RKO (cell line): Measurements from ENCODE around the gene CGNL1.

Experiments used
- DNase-seq: peaks from one replicate; pipeline ENCODE4 v3.0.0-alpha.2; 2016; ENCODE audit warnings: low spot score

CGNL1 gene

DNA sequence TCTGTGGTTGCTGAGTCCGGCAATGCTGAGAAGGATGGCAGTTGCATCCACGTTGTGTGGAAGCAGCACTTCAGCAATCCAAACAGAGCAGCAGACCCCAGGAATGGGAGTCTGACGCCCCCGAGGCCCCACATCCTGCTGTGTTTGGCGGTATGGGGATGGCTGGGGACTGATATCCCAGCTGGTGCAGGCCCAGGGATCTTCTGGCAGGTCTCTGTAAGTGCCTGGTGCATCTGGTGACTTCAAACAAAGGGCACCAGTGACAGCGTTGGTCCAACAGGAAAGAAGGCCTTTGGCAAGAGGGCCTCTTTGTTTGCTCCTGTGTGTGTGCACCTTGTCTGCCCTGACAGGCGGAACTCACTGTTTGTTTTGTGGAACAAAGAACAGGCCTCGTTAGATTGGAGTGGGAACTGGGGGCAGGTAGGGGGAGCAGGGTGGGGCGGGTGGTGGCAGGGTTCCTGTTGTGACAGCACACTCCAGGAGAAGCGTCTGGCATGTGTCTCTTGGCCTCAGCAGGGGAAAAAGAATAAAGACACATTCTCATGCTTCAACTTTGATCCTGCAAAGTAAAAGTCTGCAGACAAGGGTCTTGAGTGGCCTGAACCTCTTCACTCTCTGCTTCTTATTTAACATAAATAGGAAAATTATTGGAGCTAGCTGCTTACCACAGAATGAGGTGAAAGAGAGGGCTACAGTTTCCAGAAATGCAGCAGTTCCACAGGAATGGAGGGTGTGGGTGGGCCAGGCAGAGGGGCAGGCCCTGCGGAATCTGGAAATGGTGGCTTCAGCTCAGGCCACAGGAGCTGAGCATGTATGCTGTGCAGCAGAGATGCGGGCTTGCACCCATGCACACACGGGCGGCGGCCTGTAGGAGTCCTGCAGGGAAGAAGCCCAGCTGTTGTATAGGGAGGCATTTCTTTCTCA, 120.9 kb downstream of the CGNL1 start:
- no peak for DNase-seq

DNA sequence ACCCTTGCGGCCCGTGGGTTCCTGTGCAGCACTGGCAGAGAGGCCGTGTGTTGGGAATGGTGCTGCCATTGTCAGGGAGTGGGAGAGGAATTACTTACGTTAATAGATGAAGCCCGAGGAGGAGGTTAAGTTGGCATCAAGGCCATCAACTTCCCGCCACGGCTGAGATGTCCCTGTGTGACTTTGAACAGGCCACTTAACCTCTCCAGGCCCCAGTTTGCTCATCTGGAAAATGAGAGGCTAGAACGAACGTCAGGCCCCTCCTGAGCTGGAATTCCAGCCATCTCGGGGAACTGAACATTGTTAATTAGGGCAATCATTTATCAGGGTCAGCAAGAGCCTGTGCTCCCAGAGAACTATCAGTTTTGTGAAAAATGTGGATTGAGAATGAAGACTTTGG, 124.0 kb downstream of the CGNL1 start:
- no peak for DNase-seq

DNA sequence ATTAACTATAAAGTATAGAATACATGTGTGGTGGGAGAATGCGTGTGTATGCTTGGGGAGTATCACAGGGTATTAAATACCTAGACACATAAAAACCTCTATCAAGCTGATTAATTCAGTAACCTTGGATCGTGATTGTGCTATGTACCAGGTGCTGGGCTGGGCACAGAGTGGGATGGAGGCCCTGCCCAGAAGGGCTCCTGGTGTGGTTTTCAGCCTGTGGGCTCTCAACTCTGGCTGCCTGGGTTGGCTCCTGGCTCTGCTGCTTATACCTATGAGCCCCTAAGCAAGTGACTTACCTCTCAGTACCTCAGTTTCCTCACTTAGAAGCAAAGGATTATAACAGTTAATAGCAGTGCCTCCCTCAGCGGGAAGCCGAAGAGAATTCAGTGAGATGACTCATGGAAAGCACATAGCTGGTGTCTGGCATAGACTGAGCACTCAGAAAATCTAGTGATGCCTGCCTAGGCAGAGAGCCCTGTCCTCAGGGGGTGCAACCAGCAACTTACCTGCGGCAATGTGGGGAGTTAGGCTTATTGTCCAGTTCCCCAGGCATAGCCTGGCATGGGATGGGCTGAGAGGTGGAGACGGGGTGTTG, 124.8 kb downstream of the CGNL1 start:
- DNase-seq = peak; percentile 14

DNA sequence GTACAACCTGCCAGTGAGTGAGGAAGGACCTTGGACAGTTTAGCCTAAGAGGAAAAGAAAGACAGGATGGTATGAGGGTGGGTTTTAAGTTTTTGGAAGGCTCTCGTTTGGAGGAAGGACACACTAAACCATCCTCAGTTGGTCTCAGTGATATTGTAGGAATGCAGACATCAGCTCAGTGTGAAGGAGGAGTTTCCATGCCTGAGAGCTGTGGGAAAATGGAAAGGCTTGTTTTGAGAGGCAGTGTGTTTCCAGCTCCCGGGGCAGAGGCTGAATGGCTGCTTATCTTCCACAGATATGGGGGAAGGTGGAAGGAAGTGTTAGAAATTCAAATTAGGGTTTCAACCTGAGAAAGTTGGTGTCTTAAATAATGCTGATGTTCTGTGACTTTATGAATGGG, 125.8 kb downstream of the CGNL1 start:
- no peak for DNase-seq

GRCh38 chr15:57503051-57503702, 126.9 kb downstream of the CGNL1 start:
- DNase-seq = no peak

- DNase-seq = no peak
Observed at GRCh38 chr15:57503911-57504598, 127.8 kb downstream of the CGNL1 start.

DNA sequence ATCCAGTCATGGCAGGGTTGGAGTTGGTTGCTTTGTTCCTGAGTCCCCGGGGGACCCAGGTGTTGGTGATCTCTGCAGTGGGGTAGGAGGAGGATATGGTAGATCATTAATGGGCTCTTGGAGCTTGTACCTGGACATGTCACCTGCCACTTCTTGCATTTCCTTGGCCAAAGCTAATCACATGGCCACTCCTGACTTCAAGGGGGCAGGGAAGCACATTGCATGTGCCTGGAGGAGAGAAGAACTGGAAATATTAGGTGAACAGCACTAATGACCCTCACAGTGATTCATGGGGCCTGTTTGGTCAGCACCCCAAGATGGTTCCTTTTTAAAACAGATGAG, 128.3 kb downstream of the CGNL1 start:
- no peak for DNase-seq

GRCh38 chr15:57505056-57505715, 128.9 kb downstream of the CGNL1 start:
- no peak for DNase-seq

DNA sequence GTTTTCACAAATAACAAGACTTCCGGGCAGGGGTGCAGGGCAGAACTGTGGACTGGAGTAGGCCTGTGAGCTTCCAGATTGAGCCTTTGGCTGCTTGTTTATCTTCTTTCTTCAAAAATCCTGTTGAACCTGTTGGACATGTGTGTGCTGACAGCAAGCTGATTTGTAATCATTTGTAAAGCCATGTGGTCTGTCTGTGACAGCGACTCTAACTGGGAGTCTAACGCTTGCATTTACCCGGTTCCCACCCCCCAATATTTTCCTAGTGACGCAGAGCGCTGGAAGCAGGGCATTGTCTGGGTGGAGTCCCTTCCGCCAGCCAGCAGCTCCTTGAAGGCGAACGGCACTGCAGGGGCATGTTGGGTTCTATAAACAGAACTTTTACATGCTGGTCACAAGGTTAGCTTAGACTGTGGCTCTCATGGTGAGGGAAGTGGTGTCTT, 129.7 kb downstream of the CGNL1 start:
- no peak for DNase-seq

- no peak for DNase-seq
Observed at GRCh38 chr15:57506422-57506821, 130.1 kb downstream of the CGNL1 start.

DNA sequence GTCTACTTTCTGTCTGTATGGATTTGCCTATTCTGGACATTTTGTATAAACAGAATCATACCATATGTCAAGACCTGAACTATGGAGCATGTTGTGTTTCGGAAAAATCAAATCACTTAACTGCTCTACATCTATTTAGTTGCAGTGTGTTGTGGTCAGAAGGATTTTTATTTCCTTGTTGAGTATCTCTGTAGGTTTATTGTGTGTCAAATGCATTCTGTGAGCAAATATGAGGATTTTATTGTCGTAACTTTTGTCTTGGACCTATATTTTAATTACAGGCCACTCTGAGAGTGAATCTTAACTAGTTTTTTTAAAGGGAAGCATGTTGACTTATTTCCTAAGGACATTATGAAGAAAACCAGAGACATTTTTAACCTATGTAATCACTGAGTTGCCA, 130.8 kb downstream of the CGNL1 start:
- DNase-seq = no peak

DNA sequence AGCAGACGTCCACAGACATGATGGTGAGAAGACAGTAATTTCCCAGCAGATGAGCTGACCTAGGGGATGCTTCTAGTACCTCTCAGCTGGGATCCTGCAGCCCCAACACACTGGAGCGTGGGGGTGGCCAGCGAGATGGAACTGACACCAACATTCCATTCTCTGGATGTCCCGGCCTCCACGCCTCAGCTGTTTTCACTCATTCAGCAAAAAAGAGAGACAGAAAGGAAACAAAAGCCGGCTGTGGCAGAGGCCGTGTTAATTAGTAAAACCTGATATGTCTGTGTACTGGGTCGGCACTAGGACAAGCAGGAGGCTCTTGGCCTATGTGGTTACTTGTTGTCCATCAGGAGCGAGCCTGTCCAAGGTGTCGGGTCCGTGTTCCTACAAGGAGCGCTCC, 132.8 kb downstream of the CGNL1 start:
- DNase-seq = no peak

DNA sequence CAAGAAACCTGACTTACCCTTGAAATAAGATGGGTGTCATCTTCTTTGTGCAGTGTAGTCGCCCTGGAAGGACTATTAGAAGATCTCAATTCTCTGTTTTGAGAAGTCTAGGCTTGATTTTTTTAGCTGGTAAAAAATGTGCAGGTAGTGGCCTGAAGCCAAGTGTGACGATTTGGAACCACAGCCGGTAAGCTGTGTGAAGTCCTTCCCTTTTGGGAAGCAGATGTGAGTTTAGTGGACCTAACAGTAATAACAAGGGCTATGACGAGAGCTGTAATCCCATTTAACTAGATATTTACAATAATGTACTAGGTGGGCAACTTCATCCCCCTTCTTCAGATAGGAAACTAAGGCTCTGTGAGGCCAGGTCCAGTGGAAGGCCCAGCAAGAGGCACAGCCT, 133.7 kb downstream of the CGNL1 start:
- no peak for DNase-seq

GRCh38 chr15:57510647-57511046, 134.3 kb downstream of the CGNL1 start:
- no peak for DNase-seq

DNA sequence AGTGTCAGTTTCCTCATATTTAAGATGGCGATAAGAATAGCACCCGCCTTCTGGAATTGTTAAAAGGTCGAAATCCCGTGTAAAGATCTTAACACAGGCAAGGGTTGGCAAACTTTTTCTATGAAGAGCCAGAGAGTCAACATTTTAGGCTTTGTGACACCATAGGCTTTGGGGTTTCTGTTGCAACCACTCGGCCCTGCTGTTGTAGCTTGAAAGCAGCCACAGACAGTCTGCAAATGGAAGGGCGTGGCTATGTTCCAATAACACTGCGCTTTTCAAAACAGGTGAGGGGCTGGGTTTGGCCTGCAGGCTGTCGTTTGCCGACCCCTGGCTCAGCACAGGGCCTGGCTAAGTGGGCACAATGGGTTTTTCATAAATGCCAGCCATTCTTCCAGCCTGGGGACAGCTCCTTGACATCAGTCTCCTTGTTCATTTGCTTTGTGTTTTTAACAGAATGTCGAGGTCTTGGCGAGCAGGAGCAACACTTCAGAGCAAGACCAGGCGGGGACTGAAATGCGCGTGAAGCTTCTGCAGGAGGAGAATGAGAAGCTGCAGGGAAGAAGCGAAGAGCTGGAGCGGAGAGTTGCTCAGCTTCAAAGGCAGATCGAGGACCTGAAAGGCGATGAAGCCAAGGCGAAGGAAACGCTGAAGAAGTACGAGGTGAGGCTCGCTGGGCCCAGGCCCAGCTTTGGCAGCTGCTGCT, 140.2 kb downstream of the CGNL1 start:
- no peak for DNase-seq

DNA sequence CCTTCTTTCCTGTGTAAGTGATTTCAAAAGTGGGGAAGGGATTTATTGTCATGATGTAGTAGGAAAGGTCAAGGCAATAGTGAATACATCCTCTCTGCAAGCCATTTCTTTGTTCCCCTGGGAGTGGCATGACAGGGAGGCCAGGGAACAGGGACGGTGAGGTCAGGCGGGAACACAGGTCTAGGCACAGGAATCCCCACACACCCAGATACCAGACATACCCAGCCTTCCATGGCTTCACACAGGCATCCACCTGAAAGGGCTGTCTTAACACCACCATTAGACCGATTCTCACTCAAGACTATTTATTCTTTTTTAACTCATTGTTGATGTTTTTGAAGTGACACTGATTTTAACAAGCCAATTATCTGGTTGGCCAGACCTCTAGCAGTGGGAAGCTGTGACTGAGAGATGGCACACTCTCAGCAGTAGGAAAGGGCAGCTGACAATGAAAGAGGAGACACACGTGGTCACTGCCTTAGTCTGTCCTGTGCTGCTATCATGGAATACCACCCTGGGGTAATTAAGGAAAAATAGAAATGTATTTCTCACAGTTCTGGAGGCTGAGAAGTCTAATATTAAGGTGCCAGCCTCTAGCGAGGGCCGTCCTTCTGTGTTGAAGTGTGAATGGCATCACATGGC, 140.8 kb downstream of the CGNL1 start:
- no peak for DNase-seq

DNA sequence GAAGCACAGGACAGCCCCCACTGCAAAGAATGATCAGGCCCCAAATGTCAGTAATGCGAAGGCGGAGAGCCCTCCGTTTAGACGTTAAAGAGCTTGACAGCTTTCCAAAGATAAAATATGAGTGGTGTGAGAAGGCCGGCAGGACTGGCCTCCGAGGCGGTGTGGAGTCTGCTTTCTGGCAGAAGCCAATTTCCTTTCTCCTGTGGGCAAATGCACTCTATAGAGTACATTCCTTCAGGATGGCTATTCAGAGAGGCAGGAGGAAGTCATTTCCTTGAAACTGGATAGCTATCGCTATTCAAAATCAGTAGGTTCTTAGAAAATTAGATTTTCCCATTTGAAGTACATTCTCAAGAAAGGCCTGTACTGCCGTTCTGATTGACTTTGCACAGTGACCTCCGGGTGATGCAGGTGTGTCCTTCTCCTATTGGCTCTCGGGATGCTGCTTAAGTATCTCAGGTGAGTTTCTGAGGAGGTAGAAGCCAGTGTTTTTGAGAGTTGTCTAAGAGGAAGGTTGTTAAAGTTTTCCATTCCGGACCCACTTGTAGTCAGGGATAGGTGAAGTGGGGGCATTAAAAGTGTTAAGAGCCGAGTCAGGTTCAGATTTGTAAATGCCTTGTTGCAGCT, 142.6 kb downstream of the CGNL1 start:
- no peak for DNase-seq

GRCh38 chr15:57519806-57520205, 143.5 kb downstream of the CGNL1 start:
- no peak for DNase-seq

DNA sequence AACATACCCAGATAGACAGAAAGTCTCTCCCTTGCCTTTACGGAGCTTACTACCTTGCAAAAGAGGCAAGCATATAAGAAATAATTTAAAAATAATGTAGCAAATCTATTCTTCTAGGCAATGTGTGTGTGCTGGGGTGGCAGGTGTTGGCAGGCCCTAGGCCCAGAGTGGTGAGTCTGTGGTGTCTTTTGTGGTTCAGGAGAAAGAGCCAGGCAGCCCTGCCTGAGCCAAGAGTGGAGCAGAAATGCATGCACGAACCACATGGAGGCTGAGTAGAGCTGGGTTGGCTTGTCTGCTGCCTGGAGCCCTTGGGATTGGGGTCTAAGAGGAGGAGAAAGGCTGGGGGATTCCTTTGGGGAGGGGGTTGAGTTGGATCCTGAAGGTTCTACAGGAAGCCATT, 145.2 kb downstream of the CGNL1 start:
- DNase-seq = no peak

- DNase-seq = no peak
Observed at GRCh38 chr15:57522148-57522547, 145.8 kb downstream of the CGNL1 start.
